ENCODE data around the gene TFCP2.

TFCP2 gene

DNA sequence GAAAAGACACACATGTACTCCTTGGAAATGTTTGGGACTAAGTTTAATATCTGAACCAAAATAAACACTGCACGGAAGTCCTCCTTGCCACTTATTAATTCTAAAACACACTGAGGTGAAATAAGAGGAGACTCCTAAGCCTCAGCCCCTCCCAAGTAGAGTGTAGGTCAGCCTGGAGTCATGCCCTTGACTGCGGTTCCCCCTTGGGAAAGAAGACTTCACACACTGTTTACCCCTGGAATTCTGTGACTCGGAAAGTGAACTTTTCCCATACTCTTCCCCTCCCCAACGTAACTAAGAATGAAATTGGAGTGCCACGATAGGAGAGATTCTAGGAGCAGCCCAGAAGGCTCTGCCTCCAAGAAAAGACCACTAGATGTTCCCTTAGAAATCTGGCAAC lies 8.6 kb upstream of the TFCP2 start:
- no peak for DNase-seq
- Histone ChIP-seq H3K9me3 (replicated peaks; ENCODE audit: insufficient read depth, low read length) (no peaks in the 10 kb centered on the region), H3F3A (ENCODE audit: insufficient read depth, low read length) (no peaks in the 10 kb centered on the region), H3K4me1 (ENCODE audit: low read length) (no peaks in the 10 kb centered on the region), H3K79me2 (ENCODE audit: low read length) (no peaks in the 10 kb centered on the region), H3K27me3 (replicated peaks; ENCODE audit: insufficient read depth, low read length) (no peaks in the 10 kb centered on the region), H3K9me2 (replicated peaks; ENCODE audit: insufficient read depth, low read length) (no peaks in the 10 kb centered on the region), H4K20me1 (ENCODE audit: insufficient read depth, low read length) (no peaks in the 10 kb centered on the region), H3K4me2 (ENCODE audit: low read depth, low read length) (no peak overlapping the region), H2AFZ (ENCODE audit: low read length) (no peak overlapping the region), H3K9ac (ENCODE audit: low read length) (no peak overlapping the region), H3K4me3 (ENCODE audit: low read length) (no peak overlapping the region), H3K27ac (ENCODE audit: low read length) (no peak overlapping the region), H3K36me3 (replicated peaks; ENCODE audit: insufficient read depth, low read length) (no peaks in the 10 kb centered on the region)
- TF ChIP-seq EZH2 (optimal IDR thresholded peaks at IDR 0.05; ENCODE audit: low read depth, low read length) (no peak), EZH2phosphoT487 (IDR thresholded peaks at IDR 0.05; ENCODE audit: low read length) (no peak)
- TF ChIP-seq, protein P1, sequence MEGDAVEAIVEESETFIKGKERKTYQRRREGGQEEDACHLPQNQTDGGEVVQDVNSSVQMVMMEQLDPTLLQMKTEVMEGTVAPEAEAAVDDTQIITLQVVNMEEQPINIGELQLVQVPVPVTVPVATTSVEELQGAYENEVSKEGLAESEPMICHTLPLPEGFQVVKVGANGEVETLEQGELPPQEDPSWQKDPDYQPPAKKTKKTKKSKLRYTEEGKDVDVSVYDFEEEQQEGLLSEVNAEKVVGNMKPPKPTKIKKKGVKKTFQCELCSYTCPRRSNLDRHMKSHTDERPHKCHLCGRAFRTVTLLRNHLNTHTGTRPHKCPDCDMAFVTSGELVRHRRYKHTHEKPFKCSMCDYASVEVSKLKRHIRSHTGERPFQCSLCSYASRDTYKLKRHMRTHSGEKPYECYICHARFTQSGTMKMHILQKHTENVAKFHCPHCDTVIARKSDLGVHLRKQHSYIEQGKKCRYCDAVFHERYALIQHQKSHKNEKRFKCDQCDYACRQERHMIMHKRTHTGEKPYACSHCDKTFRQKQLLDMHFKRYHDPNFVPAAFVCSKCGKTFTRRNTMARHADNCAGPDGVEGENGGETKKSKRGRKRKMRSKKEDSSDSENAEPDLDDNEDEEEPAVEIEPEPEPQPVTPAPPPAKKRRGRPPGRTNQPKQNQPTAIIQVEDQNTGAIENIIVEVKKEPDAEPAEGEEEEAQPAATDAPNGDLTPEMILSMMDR (IDR thresholded peaks at IDR 0.05; ENCODE audit: low read length): no peak

DNA sequence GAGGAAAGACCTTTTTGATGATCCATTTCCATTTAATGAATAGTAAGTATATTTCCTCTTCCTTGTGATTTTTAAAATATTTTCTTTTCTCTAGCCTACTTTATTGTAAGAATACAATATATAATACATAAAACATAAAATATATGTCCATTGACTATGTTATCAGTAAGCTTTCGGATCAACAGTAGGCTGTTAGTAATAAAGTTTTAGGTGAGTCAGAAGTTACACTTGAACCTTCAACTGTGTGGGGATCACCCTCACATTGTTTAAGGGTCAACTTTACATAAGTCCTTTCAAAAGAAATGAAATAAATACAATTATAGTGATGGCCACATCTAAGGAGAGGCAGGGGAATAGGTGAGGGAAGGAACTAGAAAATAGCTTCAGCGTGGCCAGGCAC lies 5.0 kb upstream of the TFCP2 start:
- Histone ChIP-seq H3K27ac (ENCODE audit: low read length) (no peak overlapping the region), H3K36me3 (replicated peaks; ENCODE audit: insufficient read depth, low read length) (no peaks in the 10 kb centered on the region), H3K79me2 (ENCODE audit: low read length) (no peaks in the 10 kb centered on the region), H3K9ac (ENCODE audit: low read length) (no peak overlapping the region), H2AFZ (ENCODE audit: low read length) (no peak overlapping the region), H3F3A (ENCODE audit: insufficient read depth, low read length) (no peaks in the 10 kb centered on the region), H3K27me3 (replicated peaks; ENCODE audit: insufficient read depth, low read length) (no peaks in the 10 kb centered on the region), H3K4me2 (ENCODE audit: low read depth, low read length) (no peak overlapping the region), H4K20me1 (ENCODE audit: insufficient read depth, low read length) (no peaks in the 10 kb centered on the region), H3K9me3 (replicated peaks; ENCODE audit: insufficient read depth, low read length) (no peaks in the 10 kb centered on the region), H3K4me1 (ENCODE audit: low read length) (no peaks in the 10 kb centered on the region), H3K4me3 (ENCODE audit: low read length) (no peak overlapping the region), H3K9me2 (replicated peaks; ENCODE audit: insufficient read depth, low read length) (no peaks in the 10 kb centered on the region)
- TF ChIP-seq, protein P1 (IDR thresholded peaks at IDR 0.05; ENCODE audit: low read length): no peak
- TF ChIP-seq EZH2phosphoT487 (IDR thresholded peaks at IDR 0.05; ENCODE audit: low read length) (no peak), EZH2 (optimal IDR thresholded peaks at IDR 0.05; ENCODE audit: low read depth, low read length) (no peak)
- no peak for DNase-seq

DNA sequence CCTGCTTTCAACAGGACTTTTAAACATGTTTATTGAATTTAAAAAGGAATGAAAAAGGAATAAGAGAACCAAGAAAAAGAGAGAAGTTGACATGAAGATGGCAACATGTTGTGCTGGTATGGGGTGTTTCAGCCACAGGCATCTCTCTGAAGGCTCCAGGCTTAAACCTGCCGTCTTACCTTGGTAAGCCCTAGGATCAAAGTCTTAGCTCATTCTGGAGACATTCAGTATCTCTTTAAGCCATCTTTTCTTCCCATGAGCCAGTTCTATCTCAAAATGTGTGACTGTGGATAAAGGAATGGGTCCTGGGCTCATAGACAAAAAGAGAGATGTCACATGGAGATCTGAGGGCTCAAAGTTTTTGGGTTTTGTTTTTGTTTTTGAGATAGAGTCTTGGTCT lies 1.6 kb upstream of the TFCP2 start:
- no peak overlapping the region for H3K27ac ChIP-seq (ENCODE audit: low read length)
- no peak overlapping the region for H3K4me2 ChIP-seq (ENCODE audit: low read depth, low read length)
- no peaks in the 10 kb centered on the region for H3K4me1 ChIP-seq (ENCODE audit: low read length)
- TF ChIP-seq EZH2 (optimal IDR thresholded peaks at IDR 0.05; ENCODE audit: low read depth, low read length) (no peak), EZH2phosphoT487 (IDR thresholded peaks at IDR 0.05; ENCODE audit: low read length) (no peak)
- TF ChIP-seq, protein P1 (IDR thresholded peaks at IDR 0.05; ENCODE audit: low read length): no peak
- H3K9me3 ChIP-seq (replicated peaks; ENCODE audit: insufficient read depth, low read length): no peaks in the 10 kb centered on the region
- H3K9ac ChIP-seq (ENCODE audit: low read length): no peak overlapping the region
- no peaks in the 10 kb centered on the region for H3K9me2 ChIP-seq (replicated peaks; ENCODE audit: insufficient read depth, low read length)
- H3F3A ChIP-seq (ENCODE audit: insufficient read depth, low read length): no peaks in the 10 kb centered on the region
- H4K20me1 ChIP-seq (ENCODE audit: insufficient read depth, low read length): no peaks in the 10 kb centered on the region
- H2AFZ ChIP-seq (ENCODE audit: low read length): no peak overlapping the region
- no peaks in the 10 kb centered on the region for H3K79me2 ChIP-seq (ENCODE audit: low read length)
- no peak for DNase-seq
- H3K4me3 ChIP-seq (ENCODE audit: low read length): no peak overlapping the region
- H3K36me3 ChIP-seq (replicated peaks; ENCODE audit: insufficient read depth, low read length): no peaks in the 10 kb centered on the region
- no peaks in the 10 kb centered on the region for H3K27me3 ChIP-seq (replicated peaks; ENCODE audit: insufficient read depth, low read length)

Data from MM.1S (cell line).